ENCODE data around the gene SLC46A2. TPM values are rescaled to one million over a fixed set of nuclear protein-coding genes. Genes with fewer than 3 reads are reported as not detected.
A peak's percentile ranks its signal among the peaks of the same experiment; 100 is the strongest.

SLC46A2 gene
- total RNA-seq = not detected

- DNase-seq = peak; percentile 17
Measured at GRCh38 chr9:112890106-112891081, at the start of gene SLC46A2. SLC46A2 (minus strand) TSS chr9:112890876; CDS start chr9:112890681, 195 bp downstream.

- no peak for DNase-seq
Measured at GRCh38 chr9:112939418-112939817, 48.7 kb upstream of the SLC46A2 start.

GRCh38 chr9:112933696-112934095 is 43.0 kb upstream of the SLC46A2 start:
- no peak for DNase-seq

GRCh38 chr9:112925058-112925641 is 34.5 kb upstream of the SLC46A2 start:
- peak; percentile 39 for DNase-seq

- peak; percentile 39 for DNase-seq
Measured at GRCh38 chr9:112921549-112921948, 30.9 kb upstream of the SLC46A2 start.

GRCh38 chr9:112917987-112918362 is 27.3 kb upstream of the SLC46A2 start:
- DNase-seq = no peak

- no peak for DNase-seq
Measured at GRCh38 chr9:112917047-112917986, 26.6 kb upstream of the SLC46A2 start.

GRCh38 chr9:112914524-112914923 is 23.8 kb upstream of the SLC46A2 start:
- peak; percentile 18 for DNase-seq

- DNase-seq = no peak
Measured at GRCh38 chr9:112913326-112913725, 22.6 kb upstream of the SLC46A2 start.

- DNase-seq = no peak
Measured at GRCh38 chr9:112912636-112913035, 22.0 kb upstream of the SLC46A2 start.

GRCh38 chr9:112911736-112912135 is 21.1 kb upstream of the SLC46A2 start:
- DNase-seq = no peak

GRCh38 chr9:112905084-112905483 is 14.4 kb upstream of the SLC46A2 start:
- DNase-seq = no peak

- DNase-seq = no peak
Measured at GRCh38 chr9:112900901-112901300, 10.2 kb upstream of the SLC46A2 start.

GRCh38 chr9:112900488-112900887 is 9.8 kb upstream of the SLC46A2 start:
- no peak for DNase-seq

GRCh38 chr9:112898872-112899311 is 8.2 kb upstream of the SLC46A2 start:
- DNase-seq = no peak

- DNase-seq = no peak
Measured at GRCh38 chr9:112896131-112896530, 5.5 kb upstream of the SLC46A2 start.

- DNase-seq = no peak
Measured at GRCh38 chr9:112894699-112895098, 4.0 kb upstream of the SLC46A2 start.

- DNase-seq = no peak
Measured at GRCh38 chr9:112894041-112894440, 3.4 kb upstream of the SLC46A2 start.

GRCh38 chr9:112892981-112893380 is 2.3 kb upstream of the SLC46A2 start:
- no peak for DNase-seq

GRCh38 chr9:112891521-112891920 is 845 bp upstream of the SLC46A2 start:
- DNase-seq = no peak

GRCh38 chr9:112887381-112887780 is 3.3 kb downstream of the SLC46A2 start:
- no peak for DNase-seq

GRCh38 chr9:112886351-112886750 is 4.3 kb downstream of the SLC46A2 start:
- no peak for DNase-seq

Data from tongue (tissue), 2 donors.